Heart left ventricle (tissue), 16 donors: ENCODE results near the gene SPDYE3. TPM values are rescaled to one million over a fixed set of nuclear protein-coding genes. Genes with fewer than 3 reads are reported as not detected.
"Not testable (repeated sequence)": the region's sequence is repeated elsewhere in the genome, so short reads cannot be mapped to it uniquely, and the experiment has no call there.

Experiments
- ATAC-seq, 4 donors: fragments of 200-7000 bp; cut with Tn5 transposase; one replicate each; pipeline ENCODE4 v1.9.1; 2020 to 2022; ENCODE audit warnings: moderate library complexity in 4 of 4, mild to moderate bottlenecking in 3 of 4, moderate number of reproducible peaks in 1 of 4
- DNase-seq, 5 donors: peaks; one replicate each; pipeline ENCODE4 v3.0.0-alpha.2; 2020
- H3K27ac ChIP-seq, 12 donors: fragments of 200-600 bp; sonication (generic) in 4 of 12; one replicate each; pipeline versions ENCODE4 v1.5.0 to v1.8.0; 2016 to 2022; ENCODE audit warnings: mild to moderate bottlenecking in 2 of 12
- H3K27me3 ChIP-seq, 9 donors: fragments of 200-600 bp; sonication (generic) in 2 of 9; one replicate each; pipeline versions ENCODE4 v1.5.1 to v1.8.0; 2016 to 2022; ENCODE audit warnings: mild to moderate bottlenecking in 3 of 9
- H3K36me3 ChIP-seq, 9 donors: fragments of 200-600 bp; sonication (generic) in 2 of 9; one replicate each; pipeline versions ENCODE4 v1.5.0 to v1.8.0; 2018 to 2022; ENCODE audit warnings: mild to moderate bottlenecking in 2 of 9
- H3K4me1 ChIP-seq, 12 donors: fragments of 200-600 bp; sonication (generic) in 4 of 12; one replicate each; pipeline versions ENCODE4 v1.5.0 to v1.8.0; 2016 to 2022; ENCODE audit warnings: mild to moderate bottlenecking in 3 of 12
- H3K4me3 ChIP-seq, 12 donors: fragments of 200-600 bp; sonication (generic) in 4 of 12; one replicate each; pipeline versions ENCODE4 v1.5.0 to v1.8.0; 2017 to 2022; ENCODE audit warnings: mild to moderate bottlenecking in 9 of 12, moderate library complexity in 4 of 12
- H3K9me3 ChIP-seq, 12 donors: fragments of 200-600 bp; sonication (generic) in 4 of 12; one replicate each; pipeline versions ENCODE4 v1.5.0 to v1.8.0; 2016 to 2022; ENCODE audit warnings: mild to moderate bottlenecking in 1 of 12
- CTCF ChIP-seq, 12 donors: fragments of 200-600 bp; sonication (generic) in 4 of 12; IDR thresholded peaks; one replicate each; pipeline versions ENCODE4 v1.5.0 to v1.8.0; 2018 to 2022; ENCODE audit warnings: antibody characterized with exemption in 12 of 12, mild to moderate bottlenecking in 5 of 12
- POLR2A ChIP-seq, 2 donors: fragments of 450-650 bp; IDR thresholded peaks; one replicate each; pipeline ENCODE4 v1.6.1; 2017; ENCODE audit warnings: antibody characterized with exemption in 2 of 2, mild to moderate bottlenecking in 2 of 2, moderate library complexity in 2 of 2
- WGBS, 4 donors: extraction: QIAGEN DNeasy Blood & Tissue Kit in 2 of 4; methylation state at CpG; one replicate each; pipeline versions ENCODE4 v1.1.5 to v1.1.7; 2013 to 2018; 5-methylcytosine and 5-hydroxymethylcytosine counted together
- intact Hi-C, 10 donors: fragments of 100-400 bp; cut with DNase I; formaldehyde crosslinking; loops; one replicate each; pipeline versions ENCODE4 v1.11.1 to v1.14.2; 2022
- polyA plus RNA-seq, 2 donors: library from polyadenylated mRNA; stranded (reverse); fragments of 200-250 nt; gene quantifications; one replicate each; pipeline ENCODE4 v1.2.3, GENCODE V29; 2013
- total RNA-seq, 9 donors: library from RNA; depleted of rRNA in 2 of 9; stranded (reverse); fragments of >200 nt in 2 of 9; fragmentation: NEBNext Ultra II Directional in 3 of 9; extraction: Animal tissue kit (Norgen Biotek cat#: 25700) in 3 of 9; gene quantifications; one replicate each; pipeline versions ENCODE4 v1.1.0 to v1.2.4, GENCODE V29; 2016 to 2023
- donor health status: ischemic (EF 13 %, LVEDD 7.1; RV severe dilation, severe dysfunction).
- donor health status: healthy with polysubstance abuse.
- donor health status: DM: no; HTN: yes; CAD: no.
- donor health status: DM: no; HTN: no; CAD: no.
- donor health status: ischemic (EF 25% LVEDD 6.9; RV normal size, moderate dysfunction).
- donor health status: ischemic (EF 25% LVEDD 5.7; RV mildly dilated, moderate dysfunction).
- donor health status: healthy.
- donor health status: DM: yes; HTN: yes; CAD: no.
- donor health status: ischemic (EF 35%, LVEDD 5.7; RV mildly dilated, moderate dysfunction).
- donor health status: nonischemic (EF 11% LVEDD 7.7; RV severe dilation, severe dysfunction).
- donor health status: DM: yes; HTN: yes; CAD: no.
- donor health status: PGD.
- donor health status: ischemic (EF 29% LVEDD 5.4; RV normal size, mild dysfunction).
- donor health status: nonischemic (EF 23%, LVEDD 6.1; RV moderate dilation, normal function).

Gene SPDYE3
- total and polyA plus RNA-seq, 11 donors = 0.03 to 0.15 TPM; not detected in 9

GRCh38 chr7:100266576-100267354 lies 40.7 kb upstream of the SPDYE3 start:
- H3K36me3 ChIP-seq = no peaks in the 10 kb centered on the region
- WGBS, 4 donors = 79 to 87% (median 83%) methylated on average over 10 of the region's 10 CpGs
- TF ChIP-seq POLR2A (IDR thresholded peaks at IDR 0.05) (no peak), CTCF (IDR thresholded peaks at IDR 0.05) (no peak)
- H3K9me3 ChIP-seq = no peaks in the 10 kb centered on the region
- H3K27me3 ChIP-seq = no peaks in the 10 kb centered on the region
- ATAC-seq (no peak), DNase-seq (no peak)
- intact Hi-C loops = no loop called here
- H3K4me1 ChIP-seq = peaks cover 0 to 27% (median 0%) of the 10 kb centered on the region in 12 donors
- H3K27ac ChIP-seq = no peak overlapping the region
- no peak overlapping the region for H3K4me3 ChIP-seq

- TF ChIP-seq POLR2A (IDR thresholded peaks at IDR 0.05) = no peak
- TF ChIP-seq CTCF (IDR thresholded peaks at IDR 0.05) = no peak
- Histone ChIP-seq H3K4me3 (no peak overlapping the region), H3K36me3 (no peaks in the 10 kb centered on the region), H3K27ac (no peak overlapping the region), H3K9me3 (no peaks in the 10 kb centered on the region), H3K27me3 (no peaks in the 10 kb centered on the region), H3K4me1 (peaks cover 0 to 31% (median 3%) of the 10 kb centered on the region in 12 donors)
- intact Hi-C loops = no loop called here
- WGBS, 4 donors = 90 to 93% (median 92%) methylated on average over 6 of the region's 6 CpGs
- no peak for DNase-seq
- no peak for ATAC-seq
Measured at GRCh38 chr7:100267648-100268047, 39.9 kb upstream of the SPDYE3 start.

GRCh38 chr7:100268882-100269281 lies 38.6 kb upstream of the SPDYE3 start:
- H3K4me3 ChIP-seq, H3K27me3 ChIP-seq, intact Hi-C loops, H3K27ac ChIP-seq, ATAC-seq, H3K36me3 ChIP-seq, DNase-seq, H3K9me3 ChIP-seq: not testable (repeated sequence)
- peaks cover 0 to 32% (median 4%) of the 10 kb centered on the region in 12 donors for H3K4me1 ChIP-seq
- 89 to 96% (median 93%) methylated on average over 10 to 11 of the region's 11 CpGs for WGBS, 4 donors

- H3K36me3 ChIP-seq, H3K9me3 ChIP-seq, H3K4me3 ChIP-seq, H3K27ac ChIP-seq, DNase-seq, intact Hi-C loops, H3K27me3 ChIP-seq, ATAC-seq: not testable (repeated sequence)
- WGBS, 4 donors = 84 to 90% (median 89%) methylated on average over 14 of the region's 14 CpGs
- peaks cover 0 to 32% (median 4%) of the 10 kb centered on the region in 12 donors for H3K4me1 ChIP-seq
Measured at GRCh38 chr7:100269306-100270045, 38.0 kb upstream of the SPDYE3 start.

- Histone ChIP-seq H3K4me3 (peak overlapping the region in 9 of 12 donors; percentile 64 to 93 (median 72)), H3K4me1 (peaks cover 0 to 32% (median 4%) of the 10 kb centered on the region in 12 donors), H3K27ac (peak overlapping the region in 1 of 12 donors; percentile 24)
- DNase-seq, H3K36me3 ChIP-seq, H3K9me3 ChIP-seq, H3K27me3 ChIP-seq, intact Hi-C loops: not testable (repeated sequence)
- 23 to 43% (median 30%) methylated on average over 13 to 16 of the region's 23 CpGs for WGBS, 4 donors
- ATAC-seq = peak in 1 of 4 donors; percentile 13
Measured at GRCh38 chr7:100270046-100270918, 37.2 kb upstream of the SPDYE3 start.

- intact Hi-C loops, H3K9me3 ChIP-seq, H3K27me3 ChIP-seq, H3K36me3 ChIP-seq, DNase-seq, ATAC-seq: not testable (repeated sequence)
- 1 to 5% (median 4%) methylated on average over 21 to 29 of the region's 29 CpGs for WGBS, 4 donors
- H3K4me3 ChIP-seq = peak overlapping the region; percentile 57 to 93 (median 72)
- peak overlapping the region in 2 of 12 donors; percentile 24 to 56 for H3K27ac ChIP-seq
- peaks cover 0 to 26% (median 3%) of the 10 kb centered on the region in 12 donors for H3K4me1 ChIP-seq
Measured at GRCh38 chr7:100270941-100271593, 36.4 kb upstream of the SPDYE3 start.
